Neural cell (in vitro differentiated cells): ENCODE measurements around the gene IQGAP1. TPM values are rescaled to one million over a fixed set of nuclear protein-coding genes. Genes with fewer than 3 reads are reported as not detected.

Experiments
- H2AFZ ChIP-seq: fragments of 200-600, 300-800 bp; sonication (generic), shearing (Covaris generic); 2 replicates; pipeline ENCODE4 v1.6.0; 2014; ENCODE audit warnings: low read depth, mild to moderate bottlenecking, antibody characterized with exemption, low read length, moderate library complexity
- H3F3A ChIP-seq: fragments of 200-600 bp; shearing (Covaris generic); 2 replicates; pipeline ENCODE4 v1.6.1; 2016; ENCODE audit warnings: mild to moderate bottlenecking, moderate library complexity, mixed read lengths, antibody characterized with exemption, low read length; ENCODE audit not compliant: insufficient read depth, poor library complexity, severe bottlenecking
- H3K27ac ChIP-seq: fragments of 200-600, 300-800 bp; sonication (generic), shearing (Covaris generic); 2 replicates; pipeline ENCODE4 v1.5.1; 2014; ENCODE audit warnings: mild to moderate bottlenecking, low read length, moderate library complexity
- H3K27me3 ChIP-seq: fragments of 300-800, 200-600 bp; sonication (generic), shearing (Covaris generic); 2 replicates; pipeline ENCODE4 v1.6.0; 2014; ENCODE audit warnings: mild to moderate bottlenecking, low read depth, low read length, moderate library complexity; ENCODE audit not compliant: insufficient read depth
- H3K36me3 ChIP-seq: fragments of 300-800, 200-600 bp; sonication (generic), shearing (Covaris generic); 2 replicates; pipeline ENCODE4 v1.5.1; 2014; ENCODE audit warnings: mild to moderate bottlenecking, antibody characterized with exemption, low read length, moderate library complexity; ENCODE audit not compliant: insufficient read depth
- H3K4me2 ChIP-seq: fragments of 300-800, 200-600 bp; sonication (generic), shearing (Covaris generic); 2 replicates; pipeline ENCODE4 v1.6.0; 2014; ENCODE audit warnings: mild to moderate bottlenecking, low read length
- H3K4me3 ChIP-seq: fragments of 300-800, 200-600 bp; sonication (generic), shearing (Covaris generic); 2 replicates; pipeline ENCODE4 v1.5.1; 2014; ENCODE audit warnings: mild to moderate bottlenecking, low read length, moderate library complexity
- H3K79me2 ChIP-seq: fragments of 200-600 bp; shearing (Covaris generic); replicated peaks from 2 replicates; pipeline ENCODE4 v1.6.0; 2014; ENCODE audit warnings: mild to moderate bottlenecking, low read length, moderate library complexity; ENCODE audit not compliant: insufficient read depth
- H3K9ac ChIP-seq: fragments of 300-800, 200-600 bp; sonication (generic), shearing (Covaris generic); 2 replicates; pipeline ENCODE4 v1.6.1; 2016; ENCODE audit warnings: mild to moderate bottlenecking, low read length, mixed read lengths
- H3K9me2 ChIP-seq: fragments of 200-600 bp; shearing (Covaris generic); 2 replicates; pipeline ENCODE4 v1.6.1; 2016; ENCODE audit warnings: mild to moderate bottlenecking, low read length, mixed read lengths; ENCODE audit not compliant: insufficient read depth
- H3K9me3 ChIP-seq: fragments of 200-600, 300-800 bp; sonication (generic), shearing (Covaris generic); 2 replicates; pipeline ENCODE4 v1.6.1; 2016; ENCODE audit warnings: mild to moderate bottlenecking, mixed run types, low read length, moderate library complexity, mixed read lengths
- H4K20me1 ChIP-seq: fragments of 200-600 bp; shearing (Covaris generic); 2 replicates; pipeline ENCODE4 v1.6.1; 2016; ENCODE audit warnings: mild to moderate bottlenecking, mixed run types; ENCODE audit not compliant: insufficient read depth
- EP300 ChIP-seq: fragments of 450-650 bp; conservative IDR thresholded peaks from 2 replicates; pipeline ENCODE4 v1.6.1; 2014; ENCODE audit warnings: antibody characterized with exemption, mild to moderate bottlenecking, moderate library complexity; ENCODE audit not compliant: poor library complexity, severe bottlenecking
- EZH2 ChIP-seq: fragments of 200-600, 300-800 bp; shearing (Covaris generic), sonication (generic); IDR thresholded peaks from 2 replicates; pipeline ENCODE4 v1.6.1; 2014; ENCODE audit warnings: antibody characterized with exemption, low read length, borderline replicate concordance, mild to moderate bottlenecking; ENCODE audit not compliant: insufficient read depth, poor library complexity, severe bottlenecking
- MXI1 ChIP-seq: fragments of 450-650 bp; conservative IDR thresholded peaks from 2 replicates; pipeline ENCODE4 v1.6.1; 2014; ENCODE audit warnings: antibody characterized with exemption, mild to moderate bottlenecking; ENCODE audit not compliant: poor library complexity, severe bottlenecking
- POLR2AphosphoS5 ChIP-seq: IDR thresholded peaks from 2 replicates; pipeline ENCODE4 v1.6.1; 2012
- RAD21 ChIP-seq: fragments of 450-650 bp; conservative IDR thresholded peaks from 2 replicates; pipeline ENCODE4 v1.6.1; 2014; ENCODE audit warnings: antibody characterized with exemption, mild to moderate bottlenecking, moderate library complexity
- SMC3 ChIP-seq: fragments of 450-650 bp; conservative IDR thresholded peaks from 2 replicates; pipeline ENCODE4 v1.6.1; 2014; ENCODE audit warnings: antibody characterized with exemption, mild to moderate bottlenecking, moderate library complexity; ENCODE audit not compliant: poor library complexity
- TAF1 ChIP-seq: IDR thresholded peaks from 2 replicates; pipeline ENCODE4 v1.6.1; 2012; ENCODE audit warnings: low read depth
- polyA plus RNA-seq: library from polyadenylated mRNA; depleted of rRNA; stranded (reverse); fragments of >200 nt; gene quantifications from 2 replicates; pipeline ENCODE4 v1.2.3, GENCODE V29; 2014
- TF ChIP-seq, protein P1 (sequence below): IDR thresholded peaks from 2 replicates; pipeline ENCODE4 v1.6.1; 2012; ENCODE audit warnings: borderline replicate concordance
- TF ChIP-seq, protein P2 (sequence below): fragments of 450-650 bp; IDR thresholded peaks from 2 replicates; pipeline ENCODE4 v1.5.1; 2014; ENCODE audit warnings: antibody characterized with exemption, mild to moderate bottlenecking, moderate library complexity; ENCODE audit not compliant: poor library complexity, severe bottlenecking

The IQGAP1 gene
- polyA plus RNA-seq, 1 donor from 2014 or later: 16.6 TPM

DNA sequence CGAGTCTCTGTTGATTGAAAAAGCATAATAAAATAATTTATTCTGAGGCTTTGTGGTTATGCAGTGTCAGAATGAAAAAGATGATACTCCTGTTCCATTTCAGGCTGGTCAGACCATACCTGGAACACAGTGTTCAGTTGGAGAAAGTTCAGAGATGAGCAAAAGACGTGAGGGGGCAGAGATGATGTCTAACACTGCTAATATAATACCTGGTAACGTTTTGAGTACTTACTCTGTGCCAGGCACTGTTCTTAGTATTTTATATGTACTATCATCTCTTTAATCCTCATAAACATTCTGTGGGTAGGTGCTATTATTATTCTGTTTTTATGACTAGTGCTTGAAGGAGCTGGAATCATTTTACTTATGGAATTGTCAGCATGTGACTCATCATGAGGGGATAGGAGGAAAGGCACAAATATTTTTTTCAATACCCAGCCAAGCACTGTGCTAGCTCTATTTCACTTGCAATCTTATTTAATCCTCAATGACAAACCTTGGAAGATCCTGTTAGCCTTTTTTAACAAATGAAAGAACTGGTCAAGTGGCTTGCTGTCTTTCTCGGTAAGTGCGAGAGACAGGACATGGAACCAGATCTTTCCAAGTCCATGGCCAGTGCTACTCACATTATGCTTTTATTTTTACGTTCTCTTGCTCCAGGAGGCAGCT is 31.8 kb downstream of the IQGAP1 start:
- H3K36me3 ChIP-seq: no peaks in the 10 kb centered on the region
- H4K20me1 ChIP-seq: no peaks in the 10 kb centered on the region
- H3K4me3 ChIP-seq: no peak overlapping the region
- no peak overlapping the region for H2AFZ ChIP-seq
- TF ChIP-seq, protein P1, sequence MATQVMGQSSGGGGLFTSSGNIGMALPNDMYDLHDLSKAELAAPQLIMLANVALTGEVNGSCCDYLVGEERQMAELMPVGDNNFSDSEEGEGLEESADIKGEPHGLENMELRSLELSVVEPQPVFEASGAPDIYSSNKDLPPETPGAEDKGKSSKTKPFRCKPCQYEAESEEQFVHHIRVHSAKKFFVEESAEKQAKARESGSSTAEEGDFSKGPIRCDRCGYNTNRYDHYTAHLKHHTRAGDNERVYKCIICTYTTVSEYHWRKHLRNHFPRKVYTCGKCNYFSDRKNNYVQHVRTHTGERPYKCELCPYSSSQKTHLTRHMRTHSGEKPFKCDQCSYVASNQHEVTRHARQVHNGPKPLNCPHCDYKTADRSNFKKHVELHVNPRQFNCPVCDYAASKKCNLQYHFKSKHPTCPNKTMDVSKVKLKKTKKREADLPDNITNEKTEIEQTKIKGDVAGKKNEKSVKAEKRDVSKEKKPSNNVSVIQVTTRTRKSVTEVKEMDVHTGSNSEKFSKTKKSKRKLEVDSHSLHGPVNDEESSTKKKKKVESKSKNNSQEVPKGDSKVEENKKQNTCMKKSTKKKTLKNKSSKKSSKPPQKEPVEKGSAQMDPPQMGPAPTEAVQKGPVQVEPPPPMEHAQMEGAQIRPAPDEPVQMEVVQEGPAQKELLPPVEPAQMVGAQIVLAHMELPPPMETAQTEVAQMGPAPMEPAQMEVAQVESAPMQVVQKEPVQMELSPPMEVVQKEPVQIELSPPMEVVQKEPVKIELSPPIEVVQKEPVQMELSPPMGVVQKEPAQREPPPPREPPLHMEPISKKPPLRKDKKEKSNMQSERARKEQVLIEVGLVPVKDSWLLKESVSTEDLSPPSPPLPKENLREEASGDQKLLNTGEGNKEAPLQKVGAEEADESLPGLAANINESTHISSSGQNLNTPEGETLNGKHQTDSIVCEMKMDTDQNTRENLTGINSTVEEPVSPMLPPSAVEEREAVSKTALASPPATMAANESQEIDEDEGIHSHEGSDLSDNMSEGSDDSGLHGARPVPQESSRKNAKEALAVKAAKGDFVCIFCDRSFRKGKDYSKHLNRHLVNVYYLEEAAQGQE: no peak
- no peak for TF ChIP-seq RAD21
- no peak for TF ChIP-seq EZH2
- TF ChIP-seq POLR2AphosphoS5: no peak
- TF ChIP-seq, protein P2, sequence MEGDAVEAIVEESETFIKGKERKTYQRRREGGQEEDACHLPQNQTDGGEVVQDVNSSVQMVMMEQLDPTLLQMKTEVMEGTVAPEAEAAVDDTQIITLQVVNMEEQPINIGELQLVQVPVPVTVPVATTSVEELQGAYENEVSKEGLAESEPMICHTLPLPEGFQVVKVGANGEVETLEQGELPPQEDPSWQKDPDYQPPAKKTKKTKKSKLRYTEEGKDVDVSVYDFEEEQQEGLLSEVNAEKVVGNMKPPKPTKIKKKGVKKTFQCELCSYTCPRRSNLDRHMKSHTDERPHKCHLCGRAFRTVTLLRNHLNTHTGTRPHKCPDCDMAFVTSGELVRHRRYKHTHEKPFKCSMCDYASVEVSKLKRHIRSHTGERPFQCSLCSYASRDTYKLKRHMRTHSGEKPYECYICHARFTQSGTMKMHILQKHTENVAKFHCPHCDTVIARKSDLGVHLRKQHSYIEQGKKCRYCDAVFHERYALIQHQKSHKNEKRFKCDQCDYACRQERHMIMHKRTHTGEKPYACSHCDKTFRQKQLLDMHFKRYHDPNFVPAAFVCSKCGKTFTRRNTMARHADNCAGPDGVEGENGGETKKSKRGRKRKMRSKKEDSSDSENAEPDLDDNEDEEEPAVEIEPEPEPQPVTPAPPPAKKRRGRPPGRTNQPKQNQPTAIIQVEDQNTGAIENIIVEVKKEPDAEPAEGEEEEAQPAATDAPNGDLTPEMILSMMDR: no peak
- no peak for TF ChIP-seq SMC3
- no peak for TF ChIP-seq MXI1
- no peak for TF ChIP-seq TAF1
- no peak for TF ChIP-seq EP300
- H3K9me3 ChIP-seq: no peaks in the 10 kb centered on the region
- no peaks in the 10 kb centered on the region for H3K27me3 ChIP-seq
- no peak overlapping the region for H3K9ac ChIP-seq
- H3K9me2 ChIP-seq: no peaks in the 10 kb centered on the region
- no peaks in the 10 kb centered on the region for H3F3A ChIP-seq
- no peak overlapping the region for H3K27ac ChIP-seq
- peaks cover 5% of the 10 kb centered on the region for H3K79me2 ChIP-seq
- no peak overlapping the region for H3K4me2 ChIP-seq

DNA sequence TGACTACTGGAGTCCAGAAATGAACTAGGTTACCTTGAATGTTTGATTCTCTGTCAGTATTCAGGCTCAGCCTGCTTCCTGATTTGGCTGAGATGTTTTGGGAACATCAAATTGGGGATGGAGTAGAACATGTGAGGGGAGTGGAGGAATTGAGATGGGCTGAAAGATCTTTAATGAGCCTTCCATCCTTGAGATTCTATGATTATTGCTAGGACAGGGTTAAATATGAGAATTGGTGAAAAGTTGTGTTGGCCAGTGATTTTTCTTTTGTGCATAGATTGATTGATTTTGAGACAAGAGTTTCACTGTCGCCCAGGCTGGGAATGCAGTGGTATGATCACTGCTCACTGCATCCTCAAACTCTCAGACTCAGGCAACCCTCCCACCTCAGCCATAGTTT is 32.4 kb downstream of the IQGAP1 start:
- Histone ChIP-seq H3K9me2 (no peaks in the 10 kb centered on the region), H3K4me3 (no peak overlapping the region), H3K27ac (no peak overlapping the region), H4K20me1 (no peaks in the 10 kb centered on the region), H3K9ac (no peak overlapping the region), H3K27me3 (no peaks in the 10 kb centered on the region), H3K79me2 (peaks cover 5% of the 10 kb centered on the region), H3K9me3 (no peaks in the 10 kb centered on the region), H3F3A (no peaks in the 10 kb centered on the region), H3K36me3 (no peaks in the 10 kb centered on the region), H3K4me2 (no peak overlapping the region), H2AFZ (no peak overlapping the region)
- no peak for TF ChIP-seq EZH2
- TF ChIP-seq, protein P1: no peak
- TF ChIP-seq EP300: no peak
- no peak for TF ChIP-seq SMC3
- no peak for TF ChIP-seq MXI1
- TF ChIP-seq TAF1: no peak
- no peak for TF ChIP-seq RAD21
- TF ChIP-seq, protein P2: no peak
- no peak for TF ChIP-seq POLR2AphosphoS5
